Ishikawa (cell line): Measurements from ENCODE around the gene CUZD1.

ENCODE experiments used
- CEBPB ChIP-seq: IDR thresholded peaks from 2 replicates; pipeline ENCODE4 v1.6.1; 2012
- CREB1 ChIP-seq: IDR thresholded peaks from 2 replicates; pipeline ENCODE4 v1.6.1; 2012; ENCODE audit warnings: low read depth
- EGR1 ChIP-seq: IDR thresholded peaks from 2 replicates; pipeline ENCODE4 v1.6.1; 2012
- EP300 ChIP-seq: IDR thresholded peaks from 2 replicates; pipeline ENCODE4 v1.6.1; 2012; ENCODE audit warnings: borderline replicate concordance
- MAX ChIP-seq: IDR thresholded peaks from 2 replicates; pipeline ENCODE4 v1.6.1; 2012
- NFIC ChIP-seq: IDR thresholded peaks from 2 replicates; pipeline ENCODE4 v1.6.1; 2012
- RAD21 ChIP-seq: IDR thresholded peaks from 2 replicates; pipeline ENCODE4 v1.6.1; 2012; ENCODE audit warnings: low read depth
- REST ChIP-seq: IDR thresholded peaks from 2 replicates; pipeline ENCODE4 v1.6.1; 2012; ENCODE audit warnings: low read depth, mild to moderate bottlenecking
- TCF12 ChIP-seq: IDR thresholded peaks from 2 replicates; pipeline ENCODE4 v1.6.1; 2012; ENCODE audit warnings: low read depth
- TEAD4 ChIP-seq: IDR thresholded peaks from 2 replicates; pipeline ENCODE4 v1.6.1; 2012
- YY1 ChIP-seq: IDR thresholded peaks from 2 replicates; pipeline ENCODE4 v1.6.1; 2012; ENCODE audit warnings: low read depth
- ZBTB7A ChIP-seq: IDR thresholded peaks from 2 replicates; pipeline ENCODE4 v1.6.1; 2012; ENCODE audit warnings: low read depth

DNA sequence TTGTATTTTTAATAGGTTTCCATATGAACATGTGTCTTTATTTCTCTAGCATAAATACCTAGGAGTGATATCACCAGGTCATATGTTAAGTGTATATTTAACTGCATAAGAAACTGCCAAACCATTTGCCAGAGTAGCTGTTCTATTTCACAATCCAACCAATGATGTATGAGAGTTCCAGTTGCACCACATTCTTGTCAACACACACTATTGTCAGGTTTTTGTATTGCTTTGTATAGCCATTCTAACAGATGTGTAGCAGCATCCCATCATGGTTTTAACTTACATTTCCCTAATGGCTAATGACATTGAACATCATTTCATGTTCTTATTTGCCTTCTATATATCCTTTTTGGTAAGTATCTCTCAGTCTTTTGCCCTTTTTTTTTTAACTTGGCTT is 4.1 kb downstream of the CUZD1 start:
- TF ChIP-seq MAX (no peak), CREB1 (no peak), RAD21 (no peak), TCF12 (no peak), TEAD4 (no peak), EGR1 (no peak), NFIC (no peak), REST (no peak), EP300 (no peak), CEBPB (no peak), YY1 (no peak), ZBTB7A (no peak)
